ENCODE results near the gene CACYBP. TPM values are rescaled to one million over a fixed set of nuclear protein-coding genes. Genes with fewer than 3 reads are reported as not detected.

Gene CACYBP
- total and polyA plus RNA-seq, 2 donors from 2014 or later: 49.7 to 97.4 TPM

- FAIRE-seq: no peak
- H3K27ac ChIP-seq (ENCODE audit: low read depth in 2 of 2, low read length in 2 of 2): no peak overlapping the region
- no peak overlapping the region for H3K9ac ChIP-seq (ENCODE audit: low read length in 3 of 3)
- intact Hi-C loops (cut with DNase I): loop anchor here (10.0 kb wide), 1 partner anchor 214 kb away; no protein-coding TSS in a partner anchor
- TF ChIP-seq, protein P1, sequence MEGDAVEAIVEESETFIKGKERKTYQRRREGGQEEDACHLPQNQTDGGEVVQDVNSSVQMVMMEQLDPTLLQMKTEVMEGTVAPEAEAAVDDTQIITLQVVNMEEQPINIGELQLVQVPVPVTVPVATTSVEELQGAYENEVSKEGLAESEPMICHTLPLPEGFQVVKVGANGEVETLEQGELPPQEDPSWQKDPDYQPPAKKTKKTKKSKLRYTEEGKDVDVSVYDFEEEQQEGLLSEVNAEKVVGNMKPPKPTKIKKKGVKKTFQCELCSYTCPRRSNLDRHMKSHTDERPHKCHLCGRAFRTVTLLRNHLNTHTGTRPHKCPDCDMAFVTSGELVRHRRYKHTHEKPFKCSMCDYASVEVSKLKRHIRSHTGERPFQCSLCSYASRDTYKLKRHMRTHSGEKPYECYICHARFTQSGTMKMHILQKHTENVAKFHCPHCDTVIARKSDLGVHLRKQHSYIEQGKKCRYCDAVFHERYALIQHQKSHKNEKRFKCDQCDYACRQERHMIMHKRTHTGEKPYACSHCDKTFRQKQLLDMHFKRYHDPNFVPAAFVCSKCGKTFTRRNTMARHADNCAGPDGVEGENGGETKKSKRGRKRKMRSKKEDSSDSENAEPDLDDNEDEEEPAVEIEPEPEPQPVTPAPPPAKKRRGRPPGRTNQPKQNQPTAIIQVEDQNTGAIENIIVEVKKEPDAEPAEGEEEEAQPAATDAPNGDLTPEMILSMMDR (IDR thresholded peaks at IDR 0.05; ENCODE audit: borderline replicate concordance, extremely low read depth, insufficient read depth): no peak
- no peaks in the 10 kb centered on the region for H3K9me3 ChIP-seq (ENCODE audit: control insufficient read depth in 2 of 3, insufficient read depth in 1 of 3, low read length in 3 of 3)
- no peak overlapping the region for H3K4me3 ChIP-seq (ENCODE audit: low read length in 3 of 3)
- no peaks in the 10 kb centered on the region for H3K27me3 ChIP-seq (ENCODE audit: control insufficient read depth, insufficient read depth, low read length)
- DNase-seq: no peak
- no peaks in the 10 kb centered on the region for H3K4me1 ChIP-seq (ENCODE audit: control insufficient read depth in 2 of 3, insufficient read depth in 2 of 3, low read depth in 1 of 3, low read length in 3 of 3)
- H3K36me3 ChIP-seq (ENCODE audit: control insufficient read depth in 2 of 3, insufficient read depth in 3 of 3, low read length in 3 of 3): no peaks in the 10 kb centered on the region
Measured at GRCh38 chr1:174988986-174989385, 10.8 kb upstream of the CACYBP start.

GRCh38 chr1:174989536-174990220 is 10.1 kb upstream of the CACYBP start:
- FAIRE-seq (no peak), DNase-seq (no peak)
- TF ChIP-seq, protein P1 (IDR thresholded peaks at IDR 0.05; ENCODE audit: borderline replicate concordance, extremely low read depth, insufficient read depth): no peak
- intact Hi-C loops (cut with DNase I): loop anchor here (10.0 kb wide), 1 partner anchor 215 kb away; no protein-coding TSS in a partner anchor
- H3K9me3 ChIP-seq (ENCODE audit: control insufficient read depth in 2 of 3, insufficient read depth in 1 of 3, low read length in 3 of 3): no peaks in the 10 kb centered on the region
- H3K4me1 ChIP-seq (ENCODE audit: control insufficient read depth in 2 of 3, insufficient read depth in 2 of 3, low read depth in 1 of 3, low read length in 3 of 3): no peaks in the 10 kb centered on the region
- no peaks in the 10 kb centered on the region for H3K36me3 ChIP-seq (ENCODE audit: control insufficient read depth in 2 of 3, insufficient read depth in 3 of 3, low read length in 3 of 3)
- no peak overlapping the region for H3K9ac ChIP-seq (ENCODE audit: low read length in 3 of 3)
- no peak overlapping the region for H3K4me3 ChIP-seq (ENCODE audit: low read length in 3 of 3)
- no peaks in the 10 kb centered on the region for H3K27me3 ChIP-seq (ENCODE audit: control insufficient read depth, insufficient read depth, low read length)
- H3K27ac ChIP-seq (ENCODE audit: low read depth in 2 of 2, low read length in 2 of 2): peak overlapping the region in 1 of 2 donors; percentile 56

DNA sequence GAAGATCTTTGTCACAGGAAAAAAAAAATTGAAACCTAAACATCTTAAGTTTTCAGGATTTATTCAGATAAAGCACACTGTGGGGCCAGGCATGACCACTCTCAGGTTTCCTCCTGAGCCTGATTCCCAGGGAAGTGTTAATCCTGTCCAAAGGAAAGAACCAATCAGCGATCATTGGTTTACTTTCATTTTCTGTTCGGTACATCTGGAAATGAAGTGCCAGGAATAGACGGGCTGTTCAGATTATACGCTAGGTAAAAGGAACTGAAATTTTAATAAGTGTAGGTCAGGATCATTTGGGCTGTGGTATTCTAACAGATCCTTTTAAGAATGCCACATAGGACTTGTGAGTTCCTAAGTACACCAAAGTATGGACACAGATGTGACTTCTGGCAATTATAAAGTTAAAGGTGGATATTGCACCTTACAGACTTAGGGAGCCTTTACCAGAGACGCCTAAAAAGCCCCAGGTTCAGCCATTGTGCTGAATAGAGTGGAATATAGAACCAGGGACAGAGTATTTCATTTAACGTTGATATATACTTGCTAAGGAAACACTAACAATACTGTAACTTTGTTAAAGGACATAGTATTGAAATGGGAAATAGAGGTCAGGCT is 9.3 kb upstream of the CACYBP start:
- FAIRE-seq (no peak), DNase-seq (peak in 1 of 5 donors; percentile 36)
- H3K36me3 ChIP-seq (ENCODE audit: control insufficient read depth in 2 of 3, insufficient read depth in 3 of 3, low read length in 3 of 3): no peaks in the 10 kb centered on the region
- no peaks in the 10 kb centered on the region for H3K4me1 ChIP-seq (ENCODE audit: control insufficient read depth in 2 of 3, insufficient read depth in 2 of 3, low read depth in 1 of 3, low read length in 3 of 3)
- H3K4me3 ChIP-seq (ENCODE audit: low read length in 3 of 3): peak overlapping the region; percentile 62 to 95 (median 73)
- H3K27ac ChIP-seq (ENCODE audit: low read depth in 2 of 2, low read length in 2 of 2): peak overlapping the region; percentile 69 to 88
- H3K27me3 ChIP-seq (ENCODE audit: control insufficient read depth, insufficient read depth, low read length): no peaks in the 10 kb centered on the region
- peak overlapping the region; percentile 42 to 92 (median 88) for H3K9ac ChIP-seq (ENCODE audit: low read length in 3 of 3)
- intact Hi-C loops (cut with DNase I): no loop called here
- no peaks in the 10 kb centered on the region for H3K9me3 ChIP-seq (ENCODE audit: control insufficient read depth in 2 of 3, insufficient read depth in 1 of 3, low read length in 3 of 3)
- TF ChIP-seq, protein P1 (IDR thresholded peaks at IDR 0.05; ENCODE audit: borderline replicate concordance, extremely low read depth, insufficient read depth): no peak
